ENCODE data around the gene FOXN3. TPM values are rescaled to one million over a fixed set of nuclear protein-coding genes. Genes with fewer than 3 reads are reported as not detected.

The FOXN3 gene
- total RNA-seq, 4 donors from 2014 or later, result 118 to 211 (median 167) TPM

DNA sequence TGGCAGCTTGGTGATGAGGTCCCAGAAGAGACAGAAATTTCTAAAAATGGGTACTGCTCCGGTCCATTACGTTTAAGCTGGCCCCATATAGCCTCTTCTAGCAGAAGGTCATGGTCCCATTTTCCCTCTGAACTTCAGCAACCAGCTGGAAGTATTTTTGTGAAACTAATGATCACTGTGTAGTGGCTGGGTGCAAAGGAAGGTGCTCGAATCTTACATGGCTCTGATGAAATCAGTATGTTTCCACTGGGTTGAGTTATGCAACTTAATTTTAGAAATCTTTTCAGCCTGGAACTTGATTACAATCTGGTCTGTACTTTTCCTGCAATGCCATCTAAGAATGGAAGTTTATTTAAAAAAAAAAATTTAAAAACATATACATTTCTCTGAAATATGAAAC lies 228.5 kb downstream of the FOXN3 start:
- no peak for TF ChIP-seq POLR2A (IDR thresholded peaks at IDR 0.05)
- TF ChIP-seq, protein P1, sequence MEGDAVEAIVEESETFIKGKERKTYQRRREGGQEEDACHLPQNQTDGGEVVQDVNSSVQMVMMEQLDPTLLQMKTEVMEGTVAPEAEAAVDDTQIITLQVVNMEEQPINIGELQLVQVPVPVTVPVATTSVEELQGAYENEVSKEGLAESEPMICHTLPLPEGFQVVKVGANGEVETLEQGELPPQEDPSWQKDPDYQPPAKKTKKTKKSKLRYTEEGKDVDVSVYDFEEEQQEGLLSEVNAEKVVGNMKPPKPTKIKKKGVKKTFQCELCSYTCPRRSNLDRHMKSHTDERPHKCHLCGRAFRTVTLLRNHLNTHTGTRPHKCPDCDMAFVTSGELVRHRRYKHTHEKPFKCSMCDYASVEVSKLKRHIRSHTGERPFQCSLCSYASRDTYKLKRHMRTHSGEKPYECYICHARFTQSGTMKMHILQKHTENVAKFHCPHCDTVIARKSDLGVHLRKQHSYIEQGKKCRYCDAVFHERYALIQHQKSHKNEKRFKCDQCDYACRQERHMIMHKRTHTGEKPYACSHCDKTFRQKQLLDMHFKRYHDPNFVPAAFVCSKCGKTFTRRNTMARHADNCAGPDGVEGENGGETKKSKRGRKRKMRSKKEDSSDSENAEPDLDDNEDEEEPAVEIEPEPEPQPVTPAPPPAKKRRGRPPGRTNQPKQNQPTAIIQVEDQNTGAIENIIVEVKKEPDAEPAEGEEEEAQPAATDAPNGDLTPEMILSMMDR (IDR thresholded peaks at IDR 0.05), result no peak
- 84 to 85% methylated on average over 3 of the region's 3 CpGs for WGBS, 2 donors
- intact Hi-C loops (cut with DNase I; ENCODE audit: low total_unique reads), result loop anchor here (10.0 kb wide), 1 partner anchor 216 kb away; no protein-coding TSS in a partner anchor
- no peak for DNase-seq (ENCODE audit: low spot score in 2 of 2)
- no peak overlapping the region for H3K4me3 ChIP-seq (ENCODE audit: low read depth, poor library complexity, severe bottlenecking)

DNA sequence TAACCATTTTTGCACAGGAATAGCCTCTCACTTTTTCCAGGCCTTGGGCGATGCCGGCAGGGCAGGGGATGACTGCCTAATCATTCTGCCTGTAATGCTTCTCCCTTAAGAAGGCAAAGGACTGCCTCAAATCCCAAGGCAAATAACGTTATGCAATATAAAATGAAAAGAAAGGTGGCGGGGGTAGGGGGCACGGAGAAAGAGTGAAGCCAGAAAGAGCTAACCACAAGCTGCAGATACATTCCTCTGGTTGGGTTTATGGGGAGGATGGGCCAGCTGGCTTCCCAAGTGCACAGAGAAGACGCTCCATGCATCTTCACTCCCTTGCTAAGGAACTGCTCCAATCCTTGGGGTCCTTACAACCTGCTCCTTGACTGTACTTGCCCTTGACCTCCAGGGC lies 229.5 kb downstream of the FOXN3 start:
- intact Hi-C loops (cut with DNase I; ENCODE audit: low total_unique reads), result loop anchor here (10.0 kb wide), 1 partner anchor 217 kb away; no protein-coding TSS in a partner anchor
- H3K4me3 ChIP-seq (ENCODE audit: low read depth, poor library complexity, severe bottlenecking), result no peak overlapping the region
- no peak for DNase-seq (ENCODE audit: low spot score in 2 of 2)
- WGBS, 2 donors, result 78 to 80% methylated on average over 6 of the region's 6 CpGs
- TF ChIP-seq POLR2A (IDR thresholded peaks at IDR 0.05), result no peak
- TF ChIP-seq, protein P1 (IDR thresholded peaks at IDR 0.05), result no peak

- 69 to 77% methylated on average over 7 of the region's 7 CpGs for WGBS, 2 donors
- TF ChIP-seq, protein P1 (IDR thresholded peaks at IDR 0.05), result no peak
- no peak for TF ChIP-seq POLR2A (IDR thresholded peaks at IDR 0.05)
- H3K4me3 ChIP-seq (ENCODE audit: low read depth, poor library complexity, severe bottlenecking), result no peak overlapping the region
- no peak for DNase-seq (ENCODE audit: low spot score in 2 of 2)
- intact Hi-C loops (cut with DNase I; ENCODE audit: low total_unique reads), result loop anchor here (10.0 kb wide), 1 partner anchor 218 kb away; no protein-coding TSS in a partner anchor
Measured at GRCh38 chr14:89186856-89187376, 230.1 kb downstream of the FOXN3 start.

- no peak for TF ChIP-seq POLR2A (IDR thresholded peaks at IDR 0.05)
- TF ChIP-seq, protein P1 (IDR thresholded peaks at IDR 0.05), result no peak
- no peak for DNase-seq (ENCODE audit: low spot score in 2 of 2)
- intact Hi-C loops (cut with DNase I; ENCODE audit: low total_unique reads), result loop anchor here (10.0 kb wide), 1 partner anchor 219 kb away; no protein-coding TSS in a partner anchor
- H3K4me3 ChIP-seq (ENCODE audit: low read depth, poor library complexity, severe bottlenecking), result no peak overlapping the region
- WGBS, 2 donors, result 53 to 61% methylated on average over 13 of the region's 13 CpGs
Measured at GRCh38 chr14:89185919-89186855, 230.8 kb downstream of the FOXN3 start.

DNA sequence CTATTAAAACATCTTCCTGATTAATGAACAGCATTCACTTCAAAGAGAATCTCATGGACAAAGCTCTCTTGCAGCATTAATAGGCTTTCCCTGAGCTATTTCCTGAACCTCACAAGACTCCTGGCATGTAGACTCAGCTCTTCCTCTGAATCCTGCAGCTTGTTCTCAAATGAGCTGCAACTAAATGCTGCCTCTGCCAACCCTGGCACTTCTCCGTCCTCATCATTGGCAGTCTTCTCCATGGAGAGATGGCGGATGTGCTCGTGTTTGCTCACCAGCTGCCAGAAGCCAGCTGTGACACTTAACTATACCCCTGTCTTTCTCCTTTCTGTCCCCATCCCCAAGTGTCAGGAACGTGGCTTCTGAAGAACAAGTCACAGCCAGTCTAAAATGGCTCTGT lies 232.1 kb downstream of the FOXN3 start:
- WGBS, 2 donors, result 37 to 41% methylated on average over 4 of the region's 4 CpGs
- no peak overlapping the region for H3K4me3 ChIP-seq (ENCODE audit: low read depth, poor library complexity, severe bottlenecking)
- DNase-seq (ENCODE audit: low spot score in 2 of 2), result no peak
- intact Hi-C loops (cut with DNase I; ENCODE audit: low total_unique reads), result loop anchor here (10.0 kb wide), 1 partner anchor 220 kb away; no protein-coding TSS in a partner anchor
- TF ChIP-seq POLR2A (IDR thresholded peaks at IDR 0.05), result no peak
- TF ChIP-seq, protein P1 (IDR thresholded peaks at IDR 0.05), result no peak

Data from lower leg skin (tissue), 4 donors.